ENCODE data around the gene INF2.

Gene INF2

DNA sequence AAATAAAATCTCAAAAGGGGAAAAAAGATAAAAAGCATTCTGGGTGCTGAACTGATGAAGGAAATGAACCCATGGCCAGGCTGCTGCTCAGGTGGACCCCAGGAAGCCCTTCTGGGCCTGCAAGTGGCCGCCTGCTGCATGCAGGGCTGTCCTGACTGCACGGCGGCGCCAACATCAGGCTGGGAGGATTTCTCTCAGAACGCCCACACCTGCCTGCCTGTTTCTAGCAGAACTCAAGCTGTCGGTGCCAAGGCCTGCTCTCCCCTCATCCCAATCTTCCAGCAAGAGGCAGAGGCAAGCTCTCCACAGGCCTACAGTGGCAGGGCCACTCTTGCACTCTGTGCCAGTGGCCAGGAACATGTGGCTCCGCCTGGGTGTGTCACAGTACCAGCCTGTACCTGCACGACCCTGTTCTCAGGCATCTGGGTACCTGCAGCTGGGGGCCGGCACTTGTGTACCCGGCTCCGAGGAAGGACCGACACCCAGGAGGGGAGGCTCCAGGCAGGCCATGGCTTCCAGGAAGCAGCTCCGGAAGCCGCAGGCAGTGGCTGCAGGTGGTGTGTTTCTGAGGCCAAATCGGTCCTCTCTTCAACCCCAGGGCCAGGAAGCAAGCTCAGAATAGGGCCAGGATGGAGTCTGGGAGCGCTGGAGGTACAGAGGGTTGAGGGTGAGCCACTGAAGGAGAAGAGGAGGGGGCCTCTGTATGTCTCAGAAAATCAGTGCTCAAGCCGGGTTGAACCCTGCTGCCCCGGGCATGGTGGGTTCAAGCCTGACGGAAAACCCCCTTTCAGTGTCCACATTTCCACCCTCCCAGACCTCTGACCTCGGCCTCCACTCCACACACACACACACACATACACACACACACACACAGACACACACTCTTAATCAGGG, 2.5 kb upstream of the INF2 start:
- Mint-ChIP-seq H3K27ac (no peak overlapping the region), H3K4me3 (no peak overlapping the region), H3K27me3 (no peaks in the 10 kb centered on the region), H3K9me3 (no peaks in the 10 kb centered on the region), H3K36me3 (ENCODE audit: low read depth) (no peaks in the 10 kb centered on the region), H3K4me1 (peaks cover 39% of the 10 kb centered on the region)
- ATAC-seq (no peak), DNase-seq (no peak)

DNA sequence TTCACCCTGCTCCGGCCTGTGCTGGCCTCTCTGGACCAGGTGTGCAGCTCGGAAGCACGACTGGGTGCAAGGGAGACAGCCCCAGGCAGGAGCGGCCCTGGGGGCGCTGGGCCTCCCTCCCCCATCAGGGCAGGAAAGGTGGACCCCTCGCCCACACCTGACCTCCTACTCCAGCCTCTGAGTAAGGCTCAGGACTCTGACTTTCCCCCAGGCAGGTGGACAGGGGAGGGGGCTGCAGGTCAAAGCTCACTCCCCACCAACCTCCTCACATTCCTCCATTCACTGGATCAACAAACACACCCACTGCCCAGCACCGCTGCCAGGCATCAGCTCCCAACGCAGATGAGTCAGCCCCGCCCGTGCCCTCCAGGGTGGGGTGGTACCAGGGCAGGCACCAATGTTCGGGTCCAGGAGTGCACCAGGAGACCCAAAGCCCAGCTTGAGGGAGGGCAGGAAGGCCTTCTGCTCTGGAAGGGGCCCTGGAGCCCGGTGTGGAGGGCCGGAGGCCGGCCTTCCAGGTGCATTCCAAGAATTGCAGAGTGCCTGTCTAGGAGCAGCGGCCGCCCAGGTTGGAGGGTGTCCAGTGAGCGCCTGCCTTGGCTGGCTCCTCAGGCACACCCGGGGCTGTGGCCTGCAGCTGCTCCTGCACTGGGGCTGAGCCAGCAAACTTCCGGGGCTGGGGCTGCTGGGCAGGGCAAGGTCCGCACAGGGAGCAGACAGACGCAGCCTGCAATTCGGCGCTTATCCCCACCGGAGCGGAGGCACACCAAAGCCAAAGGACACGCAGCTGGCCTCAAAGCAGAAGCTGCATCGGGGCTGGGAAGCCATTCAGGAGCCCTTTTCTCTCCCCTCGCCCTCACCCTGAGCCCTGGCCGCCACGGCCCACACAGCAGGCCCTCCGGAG, 1.6 kb upstream of the INF2 start:
- ATAC-seq (no peak), DNase-seq (no peak)
- Mint-ChIP-seq H3K4me1 (peaks cover 39% of the 10 kb centered on the region), H3K36me3 (ENCODE audit: low read depth) (no peaks in the 10 kb centered on the region), H3K27ac (no peak overlapping the region), H3K4me3 (no peak overlapping the region), H3K27me3 (no peaks in the 10 kb centered on the region), H3K9me3 (no peaks in the 10 kb centered on the region)

DNA sequence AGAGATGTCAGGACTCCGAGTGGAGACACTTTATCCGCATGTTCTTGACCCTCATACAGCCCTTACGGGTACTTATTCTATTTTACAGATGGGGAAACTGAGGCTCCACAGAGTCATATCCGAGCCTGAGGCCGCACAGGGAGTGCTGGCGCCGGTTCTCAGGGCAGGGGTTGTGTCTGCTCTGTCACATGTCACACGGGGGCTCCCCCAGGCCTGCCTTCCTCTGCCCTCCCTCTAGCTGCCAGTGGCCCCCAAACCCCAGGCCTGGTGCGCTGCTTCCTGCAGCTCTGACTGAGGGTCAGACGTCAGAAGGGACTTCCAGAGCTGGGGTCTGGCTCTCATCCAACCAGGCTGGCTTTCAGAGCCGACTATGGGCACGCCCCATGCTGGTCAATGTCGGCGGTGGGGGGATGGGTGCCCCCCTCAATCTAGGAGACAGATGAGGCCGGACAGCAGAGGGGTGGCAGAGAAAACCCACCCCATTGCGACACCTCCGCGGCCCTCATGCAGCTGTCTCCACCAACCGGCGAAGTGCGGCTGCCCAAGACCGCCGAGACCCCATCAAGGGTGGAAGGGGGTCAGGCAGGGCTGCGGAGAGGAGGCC, 811 bp upstream of the INF2 start:
- Mint-ChIP-seq H3K27ac (no peak overlapping the region), H3K4me3 (peak overlapping the region; percentile 49)
- peak; percentile 27 for ATAC-seq

DNA sequence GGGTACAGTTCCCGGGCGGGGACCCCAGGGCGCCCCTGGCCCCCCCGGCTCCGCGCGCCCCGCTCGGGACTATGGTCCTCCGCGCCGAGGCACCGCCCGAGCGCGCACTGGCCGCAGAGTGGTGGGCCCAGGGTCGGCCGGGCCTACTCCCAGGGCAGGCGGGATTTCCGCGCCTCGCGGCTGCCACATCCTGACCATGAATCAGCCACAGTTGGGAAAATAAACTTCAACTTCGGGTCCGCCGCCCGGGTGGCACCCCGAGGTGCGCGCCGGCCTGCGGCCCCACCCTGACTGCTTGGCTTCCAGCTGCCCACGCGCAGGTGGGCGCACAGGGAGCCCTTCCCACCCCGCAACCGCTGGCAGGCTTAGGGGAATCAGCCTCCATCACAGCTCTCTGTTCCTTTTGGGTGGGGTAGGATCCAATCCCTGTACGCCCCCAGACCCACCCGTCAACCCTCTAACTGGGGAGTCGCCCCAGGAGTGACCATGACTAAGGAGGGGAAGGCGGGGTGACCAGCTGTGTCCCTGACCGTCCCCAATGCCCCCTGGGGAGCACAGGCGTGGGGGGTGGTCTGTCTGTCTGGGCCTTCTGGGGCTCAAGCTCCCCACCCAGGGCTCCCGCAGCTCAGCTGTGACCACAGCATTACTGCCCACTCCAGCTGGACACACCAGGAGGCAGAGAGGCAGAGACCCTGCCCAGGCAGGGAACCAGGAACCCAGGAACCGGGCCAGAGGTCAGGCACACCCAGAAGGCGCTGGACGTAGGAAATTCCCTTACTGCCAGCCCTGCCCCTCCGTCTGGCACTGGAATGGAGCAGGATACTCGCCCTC, 678 bp downstream of the INF2 start:
- Mint-ChIP-seq H3K9me3 (no peaks in the 10 kb centered on the region), H3K27ac (peak overlapping the region; percentile 39), H3K4me3 (peak overlapping the region; percentile 77), H3K4me1 (peaks cover 48% of the 10 kb centered on the region), H3K36me3 (ENCODE audit: low read depth) (peaks cover 2% of the 10 kb centered on the region), H3K27me3 (no peaks in the 10 kb centered on the region)
- ATAC-seq (peak; percentile 13), DNase-seq (peak; percentile 39)

More for the DNA sequence above, 811 bp upstream of the INF2 start:
- Mint-ChIP-seq H3K27me3 (no peaks in the 10 kb centered on the region), H3K36me3 (ENCODE audit: low read depth) (no peaks in the 10 kb centered on the region), H3K4me1 (peaks cover 41% of the 10 kb centered on the region), H3K9me3 (no peaks in the 10 kb centered on the region)
- peak; percentile 45 for DNase-seq

DNA sequence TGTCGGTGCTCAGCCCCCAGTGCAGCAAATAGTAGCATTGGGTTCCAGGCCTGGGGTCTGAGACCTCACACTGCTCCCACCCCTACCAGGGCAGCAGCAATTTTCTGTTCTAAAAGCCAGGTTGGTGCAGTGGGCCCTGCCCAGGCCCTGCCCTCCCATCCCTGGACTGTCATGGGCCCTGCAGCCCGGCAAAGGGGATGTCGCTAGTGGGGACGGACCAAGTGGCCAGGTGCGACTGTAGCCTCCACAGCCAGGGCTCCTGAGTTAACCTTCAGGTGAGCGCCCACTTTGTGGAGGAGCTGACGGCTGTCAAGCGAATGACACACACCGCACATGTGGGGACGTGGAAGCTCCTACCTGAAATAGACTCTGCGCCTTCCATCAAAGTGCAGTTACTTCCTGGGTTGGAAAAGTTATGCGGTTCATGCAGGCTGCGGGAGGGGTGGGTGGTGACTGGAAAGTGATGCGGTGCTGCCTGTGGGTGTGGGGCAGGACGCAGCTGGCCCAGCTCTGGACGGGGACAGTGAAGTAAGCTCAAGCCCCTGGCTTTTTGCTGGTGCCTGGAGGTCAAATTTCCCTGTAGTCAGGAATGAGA, 1.5 kb downstream of the INF2 start:
- H3K4me3 Mint-ChIP-seq, result peak overlapping the region; percentile 77
- ATAC-seq (no peak), DNase-seq (no peak)
- H3K36me3 Mint-ChIP-seq (ENCODE audit: low read depth), result peaks cover 5% of the 10 kb centered on the region
- H3K4me1 Mint-ChIP-seq, result peaks cover 51% of the 10 kb centered on the region
- H3K27ac Mint-ChIP-seq, result no peak overlapping the region
- H3K27me3 Mint-ChIP-seq, result no peaks in the 10 kb centered on the region
- H3K9me3 Mint-ChIP-seq, result no peaks in the 10 kb centered on the region

DNA sequence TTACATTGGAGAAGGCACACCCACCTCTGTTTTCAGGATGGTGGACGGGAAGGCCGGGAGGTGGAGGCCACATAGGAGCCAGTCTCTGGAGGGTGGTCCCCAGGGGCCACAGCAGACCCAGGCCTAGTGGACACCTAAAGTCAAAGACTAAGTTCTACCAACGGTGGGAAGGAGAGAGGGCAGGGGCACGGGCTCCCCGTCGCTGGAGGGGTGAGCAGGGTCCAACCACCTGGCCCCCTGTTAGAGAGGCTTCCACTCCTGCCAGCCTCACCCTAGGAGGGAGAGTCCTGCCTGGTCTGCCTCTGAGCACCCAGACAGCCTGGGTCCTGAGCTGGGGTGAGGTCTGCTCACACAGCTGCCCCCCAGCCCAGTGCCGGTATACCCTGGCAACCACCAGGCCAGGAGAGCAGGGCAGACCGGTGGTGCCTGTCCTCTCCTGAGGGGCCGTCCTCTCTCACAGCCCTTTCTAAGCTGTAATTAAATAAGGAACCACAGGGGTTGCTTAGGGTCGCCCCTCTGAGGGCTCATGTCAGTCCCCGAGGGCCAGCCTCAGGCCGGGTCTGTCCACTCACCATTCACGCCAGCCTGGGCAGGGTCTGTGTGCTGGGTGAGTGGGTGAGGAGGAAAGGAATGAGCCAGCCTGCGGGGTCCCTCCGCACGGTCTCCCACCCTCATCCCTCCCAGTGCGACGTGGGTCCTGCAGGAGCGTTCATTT, 2.3 kb downstream of the INF2 start:
- peaks cover 50% of the 10 kb centered on the region for H3K4me1 Mint-ChIP-seq
- no peaks in the 10 kb centered on the region for H3K9me3 Mint-ChIP-seq
- peaks cover 7% of the 10 kb centered on the region for H3K36me3 Mint-ChIP-seq (ENCODE audit: low read depth)
- ATAC-seq (no peak), DNase-seq (no peak)
- H3K27me3 Mint-ChIP-seq, result no peaks in the 10 kb centered on the region
- H3K27ac Mint-ChIP-seq, result no peak overlapping the region
- H3K4me3 Mint-ChIP-seq, result peak overlapping the region; percentile 77

DNA sequence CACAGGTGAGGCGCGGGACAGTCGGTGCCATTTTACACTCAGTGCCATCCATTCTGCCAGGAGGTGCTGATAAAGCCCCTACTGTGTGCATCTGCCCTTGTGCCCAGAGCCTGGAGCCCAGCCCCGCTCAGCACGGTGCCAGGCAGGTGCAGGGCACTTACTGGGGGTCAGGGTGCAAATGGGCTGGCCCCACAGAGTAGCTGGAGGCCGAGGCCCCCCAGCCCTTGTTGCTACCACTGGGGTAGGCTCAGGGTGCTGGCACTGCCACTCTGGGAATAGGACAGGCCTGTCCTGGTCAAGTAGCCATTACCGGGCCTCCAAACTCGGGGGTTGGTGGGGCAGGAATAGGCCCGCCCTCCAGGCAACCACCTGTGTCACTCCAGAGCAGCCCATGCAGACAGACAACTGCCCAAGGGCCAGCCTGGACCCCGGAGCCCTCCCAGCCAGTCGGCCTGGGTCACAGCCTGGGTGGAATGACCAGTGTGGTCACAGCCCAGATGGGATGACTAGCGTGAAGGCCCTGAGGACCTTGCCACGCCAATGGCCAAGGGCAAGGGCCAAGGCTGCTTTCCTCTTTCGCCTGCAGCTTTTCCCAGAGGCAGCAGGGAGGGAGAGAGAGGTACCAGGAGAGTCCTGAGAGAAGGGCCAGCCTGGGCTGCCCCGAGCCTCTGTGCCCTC, 3.0 kb downstream of the INF2 start:
- peak overlapping the region; percentile 21 for H3K4me3 Mint-ChIP-seq
- no peaks in the 10 kb centered on the region for H3K9me3 Mint-ChIP-seq
- no peak for ATAC-seq
- H3K36me3 Mint-ChIP-seq (ENCODE audit: low read depth), result peaks cover 7% of the 10 kb centered on the region
- no peak overlapping the region for H3K27ac Mint-ChIP-seq
- no peaks in the 10 kb centered on the region for H3K27me3 Mint-ChIP-seq
- H3K4me1 Mint-ChIP-seq, result peaks cover 43% of the 10 kb centered on the region
- DNase-seq, result no peak

DNA sequence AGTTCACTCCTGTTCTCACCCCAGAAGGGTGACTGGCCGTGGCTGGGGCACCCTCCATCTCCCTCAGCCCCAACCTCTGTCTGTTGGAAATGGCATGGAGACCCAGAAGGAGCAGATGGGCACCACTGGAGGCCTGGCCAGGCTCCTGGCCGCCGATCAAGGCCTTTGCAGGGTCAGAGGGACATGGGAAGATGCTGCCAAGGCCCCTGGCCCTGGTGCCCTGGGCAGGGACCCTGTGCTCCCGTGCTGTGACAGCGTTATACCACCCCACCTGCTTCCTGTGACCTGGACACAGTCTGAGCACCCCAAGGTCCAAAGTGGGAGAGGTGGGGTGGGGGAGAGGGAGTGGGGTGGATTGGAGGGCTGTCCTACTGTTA, 3.5 kb downstream of the INF2 start:
- H3K4me1 Mint-ChIP-seq, result peaks cover 39% of the 10 kb centered on the region
- ATAC-seq, result no peak

DNA sequence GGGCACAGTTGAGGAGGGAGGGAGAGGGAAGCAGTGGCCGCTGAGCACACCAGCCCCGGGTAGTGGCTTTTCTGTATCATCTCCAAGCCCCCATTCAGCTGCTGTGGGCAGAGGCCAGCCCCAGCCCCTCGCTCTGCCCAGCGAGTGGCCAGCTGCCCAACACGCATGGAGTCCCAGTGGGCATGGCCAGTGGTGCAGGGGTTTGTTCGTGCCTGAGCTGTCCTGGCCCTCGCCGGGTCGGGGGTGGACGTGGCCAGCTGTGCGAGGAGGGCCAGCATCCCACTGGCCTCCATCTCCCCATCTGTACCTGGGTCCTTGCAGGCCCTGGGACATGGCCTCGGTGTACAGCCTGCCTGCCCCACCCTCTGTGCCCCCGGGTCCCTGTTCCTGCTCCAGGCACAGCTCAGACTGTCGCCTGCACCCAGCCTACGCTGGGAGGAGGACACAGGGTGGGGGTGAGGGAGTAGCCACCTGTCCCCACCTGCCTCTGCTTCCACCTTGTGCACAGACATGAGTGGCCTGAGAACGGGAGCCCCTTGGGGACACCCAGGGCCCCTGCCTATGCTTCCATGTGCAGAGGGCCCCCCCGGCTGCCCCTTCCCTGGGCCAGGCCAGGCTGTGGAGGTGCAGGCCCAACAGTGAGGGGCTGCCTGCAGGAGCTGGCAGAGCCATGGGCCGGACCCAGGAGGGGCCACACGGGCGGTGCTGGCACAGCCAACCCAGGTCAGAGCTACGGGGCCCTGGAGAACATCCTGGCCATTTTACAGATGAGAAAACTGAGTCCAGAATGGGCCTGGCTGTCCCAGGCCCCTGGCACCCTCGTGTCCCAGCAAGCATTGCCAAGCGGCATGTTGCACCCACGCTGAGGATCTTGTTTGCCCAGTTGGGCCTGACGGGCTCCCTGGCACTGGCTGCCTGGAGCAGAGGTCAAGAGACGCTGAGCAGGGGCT, 4.3 kb downstream of the INF2 start:
- DNase-seq (no peak), ATAC-seq (no peak)
- Mint-ChIP-seq H3K4me3 (peak overlapping the region; percentile 50), H3K36me3 (ENCODE audit: low read depth) (peaks cover 7% of the 10 kb centered on the region), H3K4me1 (peaks cover 35% of the 10 kb centered on the region), H3K27ac (no peak overlapping the region), H3K9me3 (no peaks in the 10 kb centered on the region), H3K27me3 (no peaks in the 10 kb centered on the region)

More for the DNA sequence above, 3.5 kb downstream of the INF2 start:
- no peaks in the 10 kb centered on the region for H3K9me3 Mint-ChIP-seq
- DNase-seq, result no peak
- H3K36me3 Mint-ChIP-seq (ENCODE audit: low read depth), result peaks cover 7% of the 10 kb centered on the region
- no peaks in the 10 kb centered on the region for H3K27me3 Mint-ChIP-seq
- H3K4me3 Mint-ChIP-seq, result no peak overlapping the region
- H3K27ac Mint-ChIP-seq, result no peak overlapping the region

DNA sequence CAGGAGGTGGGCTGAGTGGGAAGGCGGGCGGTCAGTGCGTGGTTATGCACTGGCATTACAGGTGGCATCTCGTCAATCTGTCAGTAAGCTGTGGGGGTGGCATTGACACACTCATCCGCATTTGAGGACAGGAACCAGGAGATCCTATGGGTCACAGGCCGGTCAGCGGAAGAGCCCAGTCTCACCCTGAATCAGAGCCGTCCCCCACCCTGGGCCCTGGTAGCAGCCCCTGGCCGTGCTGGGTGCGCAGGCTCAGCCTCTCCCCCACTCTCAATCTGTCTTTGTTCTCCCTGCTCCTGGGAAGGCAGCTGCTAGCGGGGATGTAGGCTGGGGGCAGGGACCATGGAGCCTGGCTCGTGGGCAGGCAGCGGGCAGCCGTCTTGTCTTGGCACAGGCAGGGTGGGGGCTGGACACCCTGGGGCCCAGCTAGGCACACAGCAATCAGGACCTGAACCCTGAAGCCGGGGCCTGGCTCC, 5.1 kb downstream of the INF2 start:
- no peak for ATAC-seq
- H3K27me3 Mint-ChIP-seq, result no peaks in the 10 kb centered on the region
- DNase-seq, result no peak
- H3K27ac Mint-ChIP-seq, result peak overlapping the region; percentile 71
- peak overlapping the region; percentile 50 for H3K4me3 Mint-ChIP-seq
- H3K9me3 Mint-ChIP-seq, result no peaks in the 10 kb centered on the region
- H3K36me3 Mint-ChIP-seq (ENCODE audit: low read depth), result peaks cover 7% of the 10 kb centered on the region
- H3K4me1 Mint-ChIP-seq, result peaks cover 33% of the 10 kb centered on the region

DNA sequence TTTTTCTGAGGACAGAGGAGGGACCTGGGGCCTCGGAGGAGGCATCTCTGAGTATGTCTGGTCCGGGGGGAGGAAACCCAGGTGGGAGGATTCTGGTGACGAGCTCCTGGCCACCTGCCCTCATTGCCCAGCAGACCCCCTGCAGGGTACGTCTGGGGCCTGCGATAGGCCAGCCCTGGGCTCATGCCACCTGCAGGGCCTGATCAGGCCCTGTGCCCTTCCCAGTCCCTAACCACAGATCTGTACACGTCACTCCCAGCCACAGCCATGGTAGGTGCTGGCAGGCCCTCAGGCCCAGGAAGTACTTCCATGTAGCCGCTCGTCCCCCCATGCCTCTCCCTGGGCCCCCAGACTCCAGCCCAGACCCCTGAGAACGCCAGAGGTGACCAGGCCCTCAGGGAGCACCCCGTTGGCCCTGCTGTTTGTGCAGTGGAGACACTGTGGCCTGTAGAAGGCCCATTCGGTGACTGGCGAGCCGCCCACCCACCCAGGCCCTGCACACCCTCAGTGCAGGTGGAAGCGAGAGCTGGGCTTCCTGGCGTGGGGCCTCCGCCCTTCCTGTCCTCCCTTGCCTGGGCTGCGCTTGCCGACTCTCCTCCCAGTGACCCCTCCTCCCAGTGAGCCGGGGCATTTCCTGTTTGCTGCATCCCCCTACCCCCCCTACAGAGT, 5.7 kb downstream of the INF2 start:
- DNase-seq (peak; percentile 54), ATAC-seq (peak; percentile 83)
- Mint-ChIP-seq H3K4me1 (peaks cover 33% of the 10 kb centered on the region), H3K27ac (peak overlapping the region; percentile 71), H3K4me3 (peak overlapping the region; percentile 50), H3K36me3 (ENCODE audit: low read depth) (peaks cover 7% of the 10 kb centered on the region), H3K27me3 (no peaks in the 10 kb centered on the region), H3K9me3 (no peaks in the 10 kb centered on the region)

All from activated naive CD8-positive, alpha-beta T cell treated with anti-CD3 and anti-CD28 coated beads, Interleukin-2, amount 50 U/mL, for 24 hours (primary cell).